Vagina (tissue), 2 donors: Measurements from ENCODE around the gene TMEM248.
"Not testable (repeated sequence)": the region's sequence is repeated elsewhere in the genome, so short reads cannot be mapped to it uniquely, and the experiment has no call there.

Experiments
- CTCF ChIP-seq, 3 experiments: fragments of 450-650 bp in 2 of 3; fragments of 200-600 bp in 1 of 3; sonication (generic) in 1 of 3; IDR thresholded peaks; one replicate each; pipeline ENCODE4 v1.5.1; 2017 to 2019; ENCODE audit warnings: antibody characterized with exemption in 3 of 3, mild to moderate bottlenecking in 2 of 3, moderate library complexity in 2 of 3
- POLR2A ChIP-seq, 2 donors: fragments of 450-650 bp; IDR thresholded peaks; one replicate each; pipeline ENCODE4 v1.6.1; 2017; ENCODE audit warnings: antibody characterized with exemption in 2 of 2, mild to moderate bottlenecking in 2 of 2, moderate library complexity in 2 of 2

GRCh38 chr7:66969001-66969400, 48.0 kb downstream of the TMEM248 start:
- not testable (repeated sequence) for TF ChIP-seq CTCF, POLR2A (IDR thresholded peaks at IDR 0.05)
